Upper lobe of left lung (tissue), 6 donors: Measurements from ENCODE around the gene IVNS1ABP. TPM values are rescaled to one million over a fixed set of nuclear protein-coding genes. Genes with fewer than 3 reads are reported as not detected.

Experiments used
- ATAC-seq, 2 donors: fragments of 200-7000 bp; cut with Tn5 transposase; one replicate each; pipeline ENCODE4 v1.9.1; 2022; ENCODE audit warnings: mild to moderate bottlenecking in 2 of 2, moderate library complexity in 2 of 2; ENCODE audit not compliant: low FRiP score in 2 of 2
- DNase-seq, 2 donors: peaks; one replicate each; pipeline ENCODE4 v3.0.0-alpha.2; 2019 to 2020
- H3K27ac ChIP-seq, 4 donors: fragments of 200-600 bp; sonication (generic); one replicate each; pipeline ENCODE4 v1.5.1; 2016 to 2019
- H3K27me3 ChIP-seq, 4 donors: fragments of 200-600 bp; sonication (generic); one replicate each; pipeline ENCODE4 v1.5.1; 2017 to 2019
- H3K36me3 ChIP-seq, 4 donors: fragments of 200-600 bp; sonication (generic); one replicate each; pipeline ENCODE4 v1.5.1; 2016 to 2019
- H3K4me1 ChIP-seq, 4 donors: fragments of 200-600 bp; sonication (generic); one replicate each; pipeline ENCODE4 v1.5.1; 2018 to 2019
- H3K4me3 ChIP-seq, 4 donors: fragments of 200-600 bp; sonication (generic); one replicate each; pipeline ENCODE4 v1.5.1; 2017 to 2019; ENCODE audit warnings: mild to moderate bottlenecking in 2 of 4, moderate library complexity in 1 of 4
- H3K9me3 ChIP-seq, 4 donors: fragments of 200-600 bp; sonication (generic); one replicate each; pipeline ENCODE4 v1.5.1; 2018 to 2019
- EP300 ChIP-seq, 4 donors: sonication (generic); formaldehyde crosslinking; IDR thresholded peaks; one replicate each; pipeline ENCODE4 v1.5.1; 2017; ENCODE audit warnings: antibody characterized with exemption in 4 of 4, control low read depth in 2 of 4
- POLR2A ChIP-seq, 4 donors: fragments of 450-650 bp; IDR thresholded peaks; one replicate each; pipeline ENCODE4 v1.5.1; 2016 to 2017; ENCODE audit warnings: antibody characterized with exemption in 4 of 4, mild to moderate bottlenecking in 2 of 4
- POLR2AphosphoS5 ChIP-seq, 2 donors: sonication (generic); formaldehyde crosslinking; IDR thresholded peaks; one replicate each; pipeline ENCODE4 v1.5.1; 2017; ENCODE audit warnings: antibody characterized with exemption in 2 of 2
- WGBS, 2 donors: methylation state at CpG; one replicate each; pipeline ENCODE4 v1.1.5; 2017 to 2018; 5-methylcytosine and 5-hydroxymethylcytosine counted together
- total RNA-seq, 6 donors: library from RNA; depleted of rRNA in 4 of 6; stranded (reverse); fragments of >200 nt in 4 of 6; gene quantifications; one replicate each; pipeline versions ENCODE4 v1.1.0 to v1.2.1, GENCODE V29; 2016 to 2021
- TF ChIP-seq, protein P1 (sequence below), 6 experiments: fragments of 450-650 bp in 4 of 6; fragments of 200-600 bp in 2 of 6; sonication (generic) in 2 of 6; IDR thresholded peaks; one replicate each; pipeline ENCODE4 v1.5.1; 2016 to 2019; ENCODE audit warnings: antibody characterized with exemption in 6 of 6
- donor health status: DM: no; HTN: no; CAD: no; lungs with moderate emphysema.
- donor health status: DM: no; HTN: yes; CAD: no; lungs with severe emphysema.

The IVNS1ABP gene
- total RNA-seq, 6 donors from 2014 or later = 75.4 to 104 (median 83.6) TPM

DNA sequence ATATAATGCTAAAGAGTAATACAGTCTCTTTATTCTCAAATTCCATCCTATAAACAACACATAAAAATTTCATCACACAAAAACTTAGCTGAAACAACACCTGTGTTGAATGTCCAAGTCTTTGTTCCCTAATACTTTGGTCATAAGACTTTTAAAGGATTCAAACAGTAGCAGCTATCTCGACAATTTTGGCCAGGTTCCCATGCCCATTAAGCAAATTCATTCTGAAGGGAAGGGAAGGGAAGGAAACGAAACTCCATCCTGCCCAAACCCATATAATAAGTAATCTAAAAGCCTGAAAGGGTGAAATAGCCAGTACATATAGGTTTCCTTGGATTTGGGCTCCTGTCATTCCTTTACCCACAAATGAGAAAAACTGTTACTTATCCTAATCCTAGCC, 7.5 kb downstream of the IVNS1ABP start:
- 11 to 13% methylated on average over 2 of the region's 2 CpGs for WGBS, 2 donors
- Histone ChIP-seq H3K27me3 (no peaks in the 10 kb centered on the region), H3K4me3 (no peak overlapping the region), H3K36me3 (peaks cover 10 to 62% (median 50%) of the 10 kb centered on the region in 4 donors), H3K4me1 (peaks cover 20 to 37% (median 27%) of the 10 kb centered on the region in 4 donors), H3K27ac (no peak overlapping the region), H3K9me3 (no peaks in the 10 kb centered on the region)
- DNase-seq = no peak
- ATAC-seq = no peak
- TF ChIP-seq EP300 (IDR thresholded peaks at IDR 0.05) (no peak), POLR2A (IDR thresholded peaks at IDR 0.05) (no peak), POLR2AphosphoS5 (IDR thresholded peaks at IDR 0.05) (no peak)
- TF ChIP-seq, protein P1, sequence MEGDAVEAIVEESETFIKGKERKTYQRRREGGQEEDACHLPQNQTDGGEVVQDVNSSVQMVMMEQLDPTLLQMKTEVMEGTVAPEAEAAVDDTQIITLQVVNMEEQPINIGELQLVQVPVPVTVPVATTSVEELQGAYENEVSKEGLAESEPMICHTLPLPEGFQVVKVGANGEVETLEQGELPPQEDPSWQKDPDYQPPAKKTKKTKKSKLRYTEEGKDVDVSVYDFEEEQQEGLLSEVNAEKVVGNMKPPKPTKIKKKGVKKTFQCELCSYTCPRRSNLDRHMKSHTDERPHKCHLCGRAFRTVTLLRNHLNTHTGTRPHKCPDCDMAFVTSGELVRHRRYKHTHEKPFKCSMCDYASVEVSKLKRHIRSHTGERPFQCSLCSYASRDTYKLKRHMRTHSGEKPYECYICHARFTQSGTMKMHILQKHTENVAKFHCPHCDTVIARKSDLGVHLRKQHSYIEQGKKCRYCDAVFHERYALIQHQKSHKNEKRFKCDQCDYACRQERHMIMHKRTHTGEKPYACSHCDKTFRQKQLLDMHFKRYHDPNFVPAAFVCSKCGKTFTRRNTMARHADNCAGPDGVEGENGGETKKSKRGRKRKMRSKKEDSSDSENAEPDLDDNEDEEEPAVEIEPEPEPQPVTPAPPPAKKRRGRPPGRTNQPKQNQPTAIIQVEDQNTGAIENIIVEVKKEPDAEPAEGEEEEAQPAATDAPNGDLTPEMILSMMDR (IDR thresholded peaks at IDR 0.05) = no peak

DNA sequence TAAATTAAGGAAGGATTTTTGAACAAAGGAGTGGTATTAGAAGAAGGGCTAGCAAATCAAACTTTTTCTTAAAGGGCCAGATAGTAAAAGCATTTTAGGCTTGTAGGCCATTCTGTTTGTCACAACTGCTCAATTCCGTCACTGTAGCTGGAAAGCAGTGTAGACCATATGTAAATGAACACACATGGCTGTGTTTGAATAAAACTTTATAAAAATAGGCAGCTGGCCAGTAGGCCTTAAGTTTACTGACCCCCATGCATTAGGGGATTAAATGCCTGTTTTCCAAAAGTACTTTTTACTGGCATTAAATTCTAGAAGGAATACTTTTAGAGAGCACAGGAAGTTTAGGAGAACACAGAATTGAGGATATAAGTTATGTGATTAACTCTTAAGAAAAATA, 8.9 kb downstream of the IVNS1ABP start:
- Histone ChIP-seq H3K4me3 (no peak overlapping the region), H3K9me3 (no peaks in the 10 kb centered on the region), H3K27ac (no peak overlapping the region), H3K27me3 (no peaks in the 10 kb centered on the region), H3K4me1 (peaks cover 6 to 24% (median 15%) of the 10 kb centered on the region in 4 donors), H3K36me3 (peaks cover 19 to 76% (median 59%) of the 10 kb centered on the region in 4 donors)
- ATAC-seq (no peak), DNase-seq (no peak)
- WGBS, 2 donors = 95 to 100% methylated on average over 1 of the region's 1 CpG
- TF ChIP-seq POLR2A (IDR thresholded peaks at IDR 0.05) (no peak), EP300 (IDR thresholded peaks at IDR 0.05) (no peak), POLR2AphosphoS5 (IDR thresholded peaks at IDR 0.05) (no peak)
- TF ChIP-seq, protein P1 (IDR thresholded peaks at IDR 0.05) = no peak

DNA sequence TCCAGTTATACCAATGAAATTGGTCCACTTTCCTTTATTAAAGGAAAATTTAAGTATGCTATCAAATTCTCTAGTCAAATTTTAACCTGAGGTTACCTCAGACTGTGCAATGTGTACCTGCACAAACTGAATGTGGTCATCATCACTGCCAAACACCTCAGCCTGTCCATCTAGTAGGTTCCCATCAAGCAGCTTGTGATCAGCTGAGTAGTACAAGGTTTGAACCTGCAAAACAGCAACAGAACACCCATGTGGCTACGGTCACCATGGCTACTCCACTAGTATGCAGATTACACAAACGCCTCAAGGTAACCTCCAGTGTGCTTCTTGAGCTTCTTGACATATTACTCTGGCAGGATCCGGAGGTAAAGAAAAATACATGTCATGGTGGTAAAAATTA, 11.6 kb downstream of the IVNS1ABP start:
- Histone ChIP-seq H3K27me3 (no peaks in the 10 kb centered on the region), H3K9me3 (no peaks in the 10 kb centered on the region), H3K27ac (no peak overlapping the region), H3K4me3 (no peak overlapping the region), H3K36me3 (peaks cover 29 to 99% (median 73%) of the 10 kb centered on the region in 4 donors), H3K4me1 (peaks cover 0 to 6% (median 4%) of the 10 kb centered on the region in 4 donors)
- DNase-seq (no peak), ATAC-seq (no peak)
- TF ChIP-seq, protein P1 (IDR thresholded peaks at IDR 0.05) = no peak
- TF ChIP-seq POLR2AphosphoS5 (IDR thresholded peaks at IDR 0.05) = no peak
- 92 to 100% methylated on average over 3 of the region's 3 CpGs for WGBS, 2 donors

DNA sequence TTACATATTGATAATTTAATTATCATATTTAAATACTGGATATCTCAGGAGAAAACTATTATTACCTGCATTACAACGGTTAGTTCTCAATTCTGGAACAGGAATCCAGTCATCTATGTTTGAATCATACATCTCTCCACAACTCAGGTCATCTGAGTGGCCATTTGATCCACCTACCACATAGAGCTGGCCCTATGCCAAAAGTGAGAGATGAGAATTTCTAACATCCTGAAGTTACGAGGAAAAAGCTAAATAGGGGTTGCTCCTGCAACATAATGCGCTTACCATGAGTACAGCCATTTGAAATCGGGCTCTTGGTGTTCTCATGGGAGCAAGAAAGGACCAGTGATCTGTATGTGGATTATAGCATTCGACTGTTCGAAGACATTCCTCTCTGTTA, 16.9 kb downstream of the IVNS1ABP start:
- no peaks in the 10 kb centered on the region for H3K4me1 ChIP-seq
- peaks cover 43 to 99% (median 69%) of the 10 kb centered on the region in 4 donors for H3K36me3 ChIP-seq
- H3K9me3 ChIP-seq = no peaks in the 10 kb centered on the region
- TF ChIP-seq POLR2A (IDR thresholded peaks at IDR 0.05) (no peak), EP300 (IDR thresholded peaks at IDR 0.05) (no peak), POLR2AphosphoS5 (IDR thresholded peaks at IDR 0.05) (no peak)
- H3K27ac ChIP-seq = no peak overlapping the region
- no peak overlapping the region for H3K4me3 ChIP-seq
- WGBS, 2 donors = 92 to 93% methylated on average over 6 of the region's 6 CpGs
- no peaks in the 10 kb centered on the region for H3K27me3 ChIP-seq
- ATAC-seq (no peak), DNase-seq (no peak)

DNA sequence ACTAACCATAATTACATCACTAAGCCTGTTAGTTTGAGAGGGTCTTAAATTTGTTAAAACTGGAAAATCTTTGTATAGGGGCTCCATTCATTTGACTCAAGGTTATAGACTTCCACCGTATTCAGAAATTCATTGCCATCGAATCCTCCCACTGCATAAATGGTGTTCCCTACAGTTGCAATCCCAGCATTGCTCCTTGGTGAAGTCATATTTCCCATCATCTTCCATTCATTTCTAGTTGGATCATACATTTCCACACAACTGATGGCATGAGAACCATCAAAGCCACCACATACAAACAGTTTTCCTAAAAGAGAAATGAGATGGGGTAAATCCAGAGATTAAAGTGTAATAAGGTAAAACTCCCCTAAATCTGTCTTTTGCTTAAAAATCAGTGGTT, 19.1 kb downstream of the IVNS1ABP start:
- Histone ChIP-seq H3K4me3 (no peak overlapping the region), H3K27me3 (no peaks in the 10 kb centered on the region), H3K27ac (no peak overlapping the region), H3K4me1 (no peaks in the 10 kb centered on the region), H3K9me3 (no peaks in the 10 kb centered on the region), H3K36me3 (peaks cover 30 to 90% (median 54%) of the 10 kb centered on the region in 4 donors)
- TF ChIP-seq POLR2AphosphoS5 (IDR thresholded peaks at IDR 0.05) (no peak), POLR2A (IDR thresholded peaks at IDR 0.05) (no peak), EP300 (IDR thresholded peaks at IDR 0.05) (no peak)
- TF ChIP-seq, protein P1 (IDR thresholded peaks at IDR 0.05) = no peak
- DNase-seq = no peak
- ATAC-seq = no peak
- WGBS, 2 donors = 95% methylated on average over 2 of the region's 2 CpGs
